OCI-LY7 (cell line): ENCODE measurements around the gene RFC5. TPM values are rescaled to one million over a fixed set of nuclear protein-coding genes. Genes with fewer than 3 reads are reported as not detected.

Source experiments
- BruUV-seq: library from RNA; stranded (reverse); fragments of 400-500 nt; replicated peaks from 2 replicates; lab custom pipeline; 2021; lab: Mats Ljungman, UMichigan
- CTCF ChIA-PET: fragments of 300-600 bp; sonication (Branson Sonifier 250); formaldehyde crosslinking; loops from one replicate; lab custom pipeline; 2022; ENCODE audit warnings: antibody characterized with exemption; ENCODE audit not compliant: unreplicated experiment; lab: Charles Lee
- POLR2A ChIA-PET: fragments of 300-600 bp; sonication (Branson Sonifier 250); formaldehyde crosslinking; loops from one replicate; lab custom pipeline; 2022; ENCODE audit warnings: antibody characterized with exemption; lab: Charles Lee
- DNase-seq: peaks from one replicate; pipeline ENCODE4 v3.0.0-alpha.2; 2015; ENCODE audit warnings: low spot score
- H2AFZ ChIP-seq: fragments of 200-600 bp; sonication (generic), shearing (Covaris generic); 2 replicates; pipeline ENCODE4 v1.6.1; 2014; ENCODE audit warnings: mild to moderate bottlenecking, antibody characterized with exemption, low read length, moderate library complexity
- H3K27ac ChIP-seq: fragments of 200-600 bp; sonication (generic); 2 replicates; pipeline ENCODE4 v1.5.1; 2014; ENCODE audit warnings: mixed run types, low read depth, mild to moderate bottlenecking, moderate library complexity, low read length, inconsistent platforms; ENCODE audit not compliant: poor library complexity, severe bottlenecking
- H3K36me3 ChIP-seq: fragments of 200-600 bp; sonication (generic); 2 replicates; pipeline ENCODE4 v1.6.1; 2014; ENCODE audit warnings: mild to moderate bottlenecking, antibody characterized with exemption, low read length, moderate library complexity, mixed read lengths; ENCODE audit not compliant: insufficient read depth
- H3K4me1 ChIP-seq: fragments of 200-600 bp; sonication (generic); 2 replicates; pipeline ENCODE4 v1.5.1; 2014; ENCODE audit warnings: mild to moderate bottlenecking, low read length; ENCODE audit not compliant: insufficient read depth, poor library complexity, severe bottlenecking
- H3K4me2 ChIP-seq: fragments of 200-600 bp; sonication (generic); 2 replicates; pipeline ENCODE4 v1.6.1; 2014; ENCODE audit warnings: mild to moderate bottlenecking, low read length
- H3K4me3 ChIP-seq: fragments of 200-600 bp; sonication (generic); 2 replicates; pipeline ENCODE4 v1.5.1; 2014; ENCODE audit warnings: mild to moderate bottlenecking, low read depth, low read length; ENCODE audit not compliant: poor library complexity, severe bottlenecking
- H3K79me2 ChIP-seq: fragments of 200-600 bp; sonication (generic); 2 replicates; pipeline ENCODE4 v1.6.1; 2016; ENCODE audit warnings: low read depth, mild to moderate bottlenecking, low read length, moderate library complexity, mixed read lengths; ENCODE audit not compliant: insufficient read depth
- H3K9me2 ChIP-seq: fragments of 200-600 bp; sonication (generic); 2 replicates; pipeline ENCODE4 v1.6.1; 2016; ENCODE audit warnings: mild to moderate bottlenecking, low read length, mixed read lengths; ENCODE audit not compliant: insufficient read depth
- H3K9me3 ChIP-seq: fragments of 200-600 bp; sonication (generic); 2 replicates; pipeline ENCODE4 v1.6.1; 2014; ENCODE audit warnings: mild to moderate bottlenecking, mixed run types, low read length, mixed read lengths
- H4K20me1 ChIP-seq: fragments of 200-600 bp; sonication (generic); 2 replicates; pipeline ENCODE4 v1.6.1; 2014; ENCODE audit warnings: mild to moderate bottlenecking, antibody characterized with exemption, low read length, moderate library complexity, mixed read lengths; ENCODE audit not compliant: insufficient read depth
- EZH2phosphoT487 ChIP-seq: fragments of 200-600 bp; sonication (generic); IDR thresholded peaks from 2 replicates; pipeline ENCODE4 v1.6.1; 2018; ENCODE audit warnings: low read depth, borderline replicate concordance, mild to moderate bottlenecking, mixed run types, antibody characterized with exemption, low read length, moderate library complexity, mixed read lengths
- intact Hi-C: fragments of 100-400 bp; cut with micrococcal nuclease; formaldehyde crosslinking; loops from one replicate; pipeline ENCODE4 v1.10.0; 2022; ENCODE audit not compliant: unreplicated experiment
- total RNA-seq, 2 experiments: library from RNA; depleted of rRNA in 1 of 2; stranded (reverse); fragments of >200 nt in 1 of 2; shearing (Covaris generic) in 1 of 2; gene quantifications; 2 replicates each; pipeline ENCODE4 v1.2.3, GENCODE V29; 2014 to 2022
- TF ChIP-seq, protein P1 (sequence below): fragments of 200-600 bp; sonication (generic); conservative IDR thresholded peaks from 2 replicates; pipeline ENCODE4 v1.5.1; 2014; ENCODE audit warnings: mild to moderate bottlenecking, antibody characterized with exemption, low read length, moderate library complexity, mixed read lengths

RFC5 gene
- total RNA-seq, 2 experiments from 2014 or later, result 68.3 to 91.4 TPM

GRCh38 chr12:118064608-118065007, 48.1 kb downstream of the RFC5 start:
- Histone ChIP-seq H4K20me1 (no peaks in the 10 kb centered on the region), H3K36me3 (no peaks in the 10 kb centered on the region), H3K4me3 (peak overlapping the region; percentile 9), H3K9me3 (no peaks in the 10 kb centered on the region), H3K4me1 (peaks cover 45% of the 10 kb centered on the region), H3K4me2 (peak overlapping the region; percentile 53), H3K79me2 (no peaks in the 10 kb centered on the region), H2AFZ (no peak overlapping the region), H3K9me2 (no peaks in the 10 kb centered on the region), H3K27ac (no peak overlapping the region)
- intact Hi-C loops, result loop anchor here (5.0 kb wide), 1 partner anchor 73 kb away; the partner anchor contains the start of gene PEBP1
- peak; percentile 51 for DNase-seq
- ChIA-PET CTCF (interaction anchor here (0.5 to 0.8 kb wide), 2 partner anchors 18 to 253 kb away, joined by 4 read pairs; no protein-coding TSS in a partner anchor), POLR2A (interaction anchor here (0.5 to 1.4 kb wide), 7 partner anchors 10 to 90 kb away, joined by 3 to 9 read pairs (median 3); no protein-coding TSS in a partner anchor)
- no TSS peak for BruUV-seq
- TF ChIP-seq, protein P1, sequence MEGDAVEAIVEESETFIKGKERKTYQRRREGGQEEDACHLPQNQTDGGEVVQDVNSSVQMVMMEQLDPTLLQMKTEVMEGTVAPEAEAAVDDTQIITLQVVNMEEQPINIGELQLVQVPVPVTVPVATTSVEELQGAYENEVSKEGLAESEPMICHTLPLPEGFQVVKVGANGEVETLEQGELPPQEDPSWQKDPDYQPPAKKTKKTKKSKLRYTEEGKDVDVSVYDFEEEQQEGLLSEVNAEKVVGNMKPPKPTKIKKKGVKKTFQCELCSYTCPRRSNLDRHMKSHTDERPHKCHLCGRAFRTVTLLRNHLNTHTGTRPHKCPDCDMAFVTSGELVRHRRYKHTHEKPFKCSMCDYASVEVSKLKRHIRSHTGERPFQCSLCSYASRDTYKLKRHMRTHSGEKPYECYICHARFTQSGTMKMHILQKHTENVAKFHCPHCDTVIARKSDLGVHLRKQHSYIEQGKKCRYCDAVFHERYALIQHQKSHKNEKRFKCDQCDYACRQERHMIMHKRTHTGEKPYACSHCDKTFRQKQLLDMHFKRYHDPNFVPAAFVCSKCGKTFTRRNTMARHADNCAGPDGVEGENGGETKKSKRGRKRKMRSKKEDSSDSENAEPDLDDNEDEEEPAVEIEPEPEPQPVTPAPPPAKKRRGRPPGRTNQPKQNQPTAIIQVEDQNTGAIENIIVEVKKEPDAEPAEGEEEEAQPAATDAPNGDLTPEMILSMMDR, result peak; percentile 68
- no peak for TF ChIP-seq EZH2phosphoT487

GRCh38 chr12:118065380-118065779, 48.9 kb downstream of the RFC5 start:
- Histone ChIP-seq H4K20me1 (no peaks in the 10 kb centered on the region), H3K4me3 (peak overlapping the region; percentile 9), H3K9me3 (no peaks in the 10 kb centered on the region), H3K27ac (no peak overlapping the region), H3K36me3 (no peaks in the 10 kb centered on the region), H3K4me2 (peak overlapping the region; percentile 53), H3K79me2 (no peaks in the 10 kb centered on the region), H2AFZ (no peak overlapping the region), H3K9me2 (no peaks in the 10 kb centered on the region), H3K4me1 (peaks cover 38% of the 10 kb centered on the region)
- DNase-seq, result peak; percentile 33
- ChIA-PET POLR2A (interaction anchor here (0.7 to 1.2 kb wide), 5 partner anchors 17 to 310 kb away, joined by 3 to 5 read pairs (median 3); partner anchors contain the start of gene PEBP1), CTCF (interaction anchor here (0.8 kb wide), 1 partner anchor 17 kb away, joined by 4 read pairs; no protein-coding TSS in a partner anchor)
- BruUV-seq, result no TSS peak
- intact Hi-C loops, result no loop called here
- no peak for TF ChIP-seq EZH2phosphoT487

DNA sequence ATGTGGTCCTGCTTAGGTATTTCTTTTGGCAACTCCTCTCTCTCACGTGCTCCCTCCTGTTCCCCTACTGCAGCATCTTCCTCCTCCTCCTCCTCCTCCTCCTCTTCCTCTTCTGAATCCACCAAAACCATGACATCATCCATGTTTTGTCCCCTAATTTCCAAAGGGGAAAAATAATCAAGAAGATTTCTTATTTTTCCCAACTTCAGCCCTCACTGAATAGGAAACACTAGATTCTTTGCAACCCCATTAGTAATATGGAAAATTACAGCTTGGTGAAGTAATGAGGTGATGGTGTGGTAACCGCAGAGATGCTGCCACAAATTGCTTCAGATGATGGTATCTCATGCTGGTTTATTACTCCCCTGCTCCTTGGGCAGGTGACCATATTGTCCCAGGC, 51.9 kb downstream of the RFC5 start:
- no peak overlapping the region for H3K27ac ChIP-seq
- H3K9me2 ChIP-seq, result no peaks in the 10 kb centered on the region
- DNase-seq, result no peak
- no peaks in the 10 kb centered on the region for H3K79me2 ChIP-seq
- no peaks in the 10 kb centered on the region for H4K20me1 ChIP-seq
- no peaks in the 10 kb centered on the region for H3K9me3 ChIP-seq
- no peak overlapping the region for H3K4me2 ChIP-seq
- no peak overlapping the region for H3K4me3 ChIP-seq
- no peak overlapping the region for H2AFZ ChIP-seq
- peaks cover 26% of the 10 kb centered on the region for H3K4me1 ChIP-seq
- intact Hi-C loops, result no loop called here
- POLR2A ChIA-PET, result interaction anchor here (0.6 to 0.7 kb wide), 2 partner anchors 133 to 194 kb away, joined by 3 read pairs; no protein-coding TSS in a partner anchor
- CTCF ChIA-PET, result no interaction called here
- no peak for TF ChIP-seq EZH2phosphoT487
- TF ChIP-seq, protein P1, result no peak
- BruUV-seq, result no TSS peak
- no peaks in the 10 kb centered on the region for H3K36me3 ChIP-seq
